ES-I3 (cell line): ENCODE data around the gene SEPTIN1.

Experiments used
- H3K36me3 ChIP-seq: 2 replicates; pipeline ENCODE4 v1.6.1; 2013; ENCODE audit warnings: mild to moderate bottlenecking, low read length, control low read depth, moderate library complexity; ENCODE audit not compliant: insufficient read depth
- H3K4me1 ChIP-seq: 2 replicates; pipeline ENCODE4 v1.6.1; 2013; ENCODE audit warnings: mild to moderate bottlenecking, control low read depth, low read length; ENCODE audit not compliant: insufficient read depth
- H3K9ac ChIP-seq: 2 replicates; pipeline ENCODE4 v1.6.1; 2013; ENCODE audit warnings: low read depth, mild to moderate bottlenecking, low read length, moderate library complexity
- H3K9me3 ChIP-seq: 2 replicates; pipeline ENCODE4 v1.6.1; 2013; ENCODE audit warnings: mild to moderate bottlenecking, low read length, moderate library complexity; ENCODE audit not compliant: control insufficient read depth, insufficient read depth

SEPTIN1 gene

GRCh38 chr16:30375864-30376263, 6.5 kb downstream of the SEPTIN1 start:
- Histone ChIP-seq H3K36me3 (no peaks in the 10 kb centered on the region), H3K9ac (no peak overlapping the region), H3K9me3 (no peaks in the 10 kb centered on the region), H3K4me1 (peaks cover 4% of the 10 kb centered on the region; the same call in 1 of the 2 replicates)

GRCh38 chr16:30374538-30374937, 7.8 kb downstream of the SEPTIN1 start, which contains the start of gene MYL11:
Gene MYL11 (plus strand): TSS chr16:30374802. CDS start chr16:30374858, 56 bp downstream.
- no peaks in the 10 kb centered on the region for H3K36me3 ChIP-seq
- H3K9me3 ChIP-seq: no peaks in the 10 kb centered on the region
- peaks cover 4% of the 10 kb centered on the region; the same call in 1 of the 2 replicates for H3K4me1 ChIP-seq
- no peak within 1 kb of the TSS for H3K9ac ChIP-seq

- H3K4me1 ChIP-seq: peaks cover 6% of the 10 kb centered on the region; the same call in 1 of the 2 replicates
- H3K9ac ChIP-seq: no peak overlapping the region
- H3K36me3 ChIP-seq: no peaks in the 10 kb centered on the region
- H3K9me3 ChIP-seq: no peaks in the 10 kb centered on the region
Measured at GRCh38 chr16:30372725-30373124, 9.6 kb downstream of the SEPTIN1 start.

- Histone ChIP-seq H3K4me1 (peaks cover 8% of the 10 kb centered on the region; the same call in 1 of the 2 replicates), H3K9ac (no peak overlapping the region)
Measured at GRCh38 chr16:30372038-30372712, 10.2 kb downstream of the SEPTIN1 start.

GRCh38 chr16:30371248-30371816, 11.0 kb downstream of the SEPTIN1 start:
- no peaks in the 10 kb centered on the region; the same call in 1 of the 2 replicates for H3K36me3 ChIP-seq
- peak overlapping the region; percentile 42 for H3K9ac ChIP-seq
- H3K4me1 ChIP-seq: peaks cover 8% of the 10 kb centered on the region; the same call in 1 of the 2 replicates
- H3K9me3 ChIP-seq: no peaks in the 10 kb centered on the region

More at GRCh38 chr16:30372038-30372712, 10.2 kb downstream of the SEPTIN1 start:
- Histone ChIP-seq H3K9me3 (no peaks in the 10 kb centered on the region), H3K36me3 (no peaks in the 10 kb centered on the region)

GRCh38 chr16:30370456-30371247, 11.7 kb downstream of the SEPTIN1 start, which contains the start of gene TBC1D10B:
Gene TBC1D10B (minus strand): TSS chr16:30370494. CDS start chr16:30370183, 311 bp downstream.
- Histone ChIP-seq H3K36me3 (no peaks in the 10 kb centered on the region; the same call in 1 of the 2 replicates), H3K9ac (peak within 1 kb of the TSS; percentile 58; the same call in 1 of the 2 replicates), H3K4me1 (peaks cover 8% of the 10 kb centered on the region; the same call in 1 of the 2 replicates), H3K9me3 (no peaks in the 10 kb centered on the region)

- H3K36me3 ChIP-seq: no peaks in the 10 kb centered on the region; the same call in 1 of the 2 replicates
- H3K9me3 ChIP-seq: no peaks in the 10 kb centered on the region
- peaks cover 8% of the 10 kb centered on the region; the same call in 1 of the 2 replicates for H3K4me1 ChIP-seq
- peak overlapping the region; percentile 58; the same call in 1 of the 2 replicates for H3K9ac ChIP-seq
Measured at GRCh38 chr16:30369938-30370455, 12.4 kb downstream of the SEPTIN1 start.

GRCh38 chr16:30369091-30369937, 13.0 kb downstream of the SEPTIN1 start:
- Histone ChIP-seq H3K4me1 (peaks cover 8% of the 10 kb centered on the region; the same call in 1 of the 2 replicates), H3K9ac (peak overlapping the region; percentile 58), H3K36me3 (no peaks in the 10 kb centered on the region; the same call in 1 of the 2 replicates), H3K9me3 (no peaks in the 10 kb centered on the region)

GRCh38 chr16:30368792-30369090, 13.6 kb downstream of the SEPTIN1 start:
- no peaks in the 10 kb centered on the region for H3K9me3 ChIP-seq
- H3K4me1 ChIP-seq: peaks cover 8% of the 10 kb centered on the region; the same call in 1 of the 2 replicates
- H3K9ac ChIP-seq: peak overlapping the region; percentile 58
- no peaks in the 10 kb centered on the region; the same call in 1 of the 2 replicates for H3K36me3 ChIP-seq

GRCh38 chr16:30368122-30368791, 14.1 kb downstream of the SEPTIN1 start:
- Histone ChIP-seq H3K36me3 (no peaks in the 10 kb centered on the region; the same call in 1 of the 2 replicates), H3K9me3 (no peaks in the 10 kb centered on the region), H3K9ac (peak overlapping the region; percentile 58; the same call in 1 of the 2 replicates), H3K4me1 (peaks cover 8% of the 10 kb centered on the region; the same call in 1 of the 2 replicates)

- H3K9ac ChIP-seq: peak overlapping the region; percentile 58; the same call in 1 of the 2 replicates
- H3K4me1 ChIP-seq: peaks cover 8% of the 10 kb centered on the region; the same call in 1 of the 2 replicates
- H3K9me3 ChIP-seq: no peaks in the 10 kb centered on the region
- no peaks in the 10 kb centered on the region; the same call in 1 of the 2 replicates for H3K36me3 ChIP-seq
Measured at GRCh38 chr16:30367349-30368009, 14.9 kb downstream of the SEPTIN1 start.

- Histone ChIP-seq H3K9ac (no peak overlapping the region), H3K9me3 (no peaks in the 10 kb centered on the region), H3K4me1 (peaks cover 6% of the 10 kb centered on the region; the same call in 1 of the 2 replicates), H3K36me3 (no peaks in the 10 kb centered on the region; the same call in 1 of the 2 replicates)
Measured at GRCh38 chr16:30366511-30366910, 15.8 kb downstream of the SEPTIN1 start.
